AG08395 (cell line): ENCODE data around the gene DUS2.
"Not testable (repeated sequence)": the region's sequence is repeated elsewhere in the genome, so short reads cannot be mapped to it uniquely, and the experiment has no call there.

ENCODE experiments used
- DNase-seq: peaks from one replicate; pipeline ENCODE4 v3.0.0; 2012; ENCODE audit warnings: mixed read lengths, low spot score

Gene DUS2

GRCh38 chr16:68022728-68023537, at the start of gene DUS2, which contains the start of gene DDX28:
Gene DUS2 (plus strand): TSS chr16:68023284. CDS start chr16:68038024, 14,740 bp downstream.
Gene DDX28 (minus strand): TSS chr16:68023232. CDS start chr16:68023202, 30 bp downstream.
- peak; percentile 91 for DNase-seq

GRCh38 chr16:67975321-67976105, 47.6 kb upstream of the DUS2 start:
- DNase-seq = no peak

GRCh38 chr16:67976205-67976604, 46.9 kb upstream of the DUS2 start:
- no peak for DNase-seq

- DNase-seq = no peak
Measured at GRCh38 chr16:67977005-67977404, 46.1 kb upstream of the DUS2 start.

GRCh38 chr16:67977469-67978227, 45.4 kb upstream of the DUS2 start:
- no peak for DNase-seq

- no peak for DNase-seq
Measured at GRCh38 chr16:67979955-67980678, 43.0 kb upstream of the DUS2 start, which contains the start of gene DPEP3. Gene DPEP3 (minus strand): TSS chr16:67980499. CDS start chr16:67980380, 119 bp downstream.

GRCh38 chr16:67982011-67982696, 40.9 kb upstream of the DUS2 start:
- no peak for DNase-seq

- DNase-seq = no peak
Measured at GRCh38 chr16:67986949-67987348, 36.1 kb upstream of the DUS2 start.

- DNase-seq = no peak
Measured at GRCh38 chr16:67987460-67988160, 35.5 kb upstream of the DUS2 start.

- DNase-seq = no peak
Measured at GRCh38 chr16:67988675-67989074, 34.4 kb upstream of the DUS2 start.

GRCh38 chr16:67989322-67990017, 33.6 kb upstream of the DUS2 start:
- DNase-seq = no peak

GRCh38 chr16:67990018-67990386, 33.1 kb upstream of the DUS2 start:
- DNase-seq = no peak

- no peak for DNase-seq
Measured at GRCh38 chr16:67992661-67993206, 30.4 kb upstream of the DUS2 start.

GRCh38 chr16:67993207-67994039, 29.7 kb upstream of the DUS2 start:
- peak; percentile 89 for DNase-seq

GRCh38 chr16:67994040-67994408, 29.1 kb upstream of the DUS2 start:
- not testable (repeated sequence) for DNase-seq

- no peak for DNase-seq
Measured at GRCh38 chr16:67995423-67995822, 27.7 kb upstream of the DUS2 start.

- no peak for DNase-seq
Measured at GRCh38 chr16:67996666-67997065, 26.4 kb upstream of the DUS2 start.

- not testable (repeated sequence) for DNase-seq
Measured at GRCh38 chr16:67998231-67998778, 24.8 kb upstream of the DUS2 start.
